ENCODE measurements around the gene KPNA6.

DNA sequence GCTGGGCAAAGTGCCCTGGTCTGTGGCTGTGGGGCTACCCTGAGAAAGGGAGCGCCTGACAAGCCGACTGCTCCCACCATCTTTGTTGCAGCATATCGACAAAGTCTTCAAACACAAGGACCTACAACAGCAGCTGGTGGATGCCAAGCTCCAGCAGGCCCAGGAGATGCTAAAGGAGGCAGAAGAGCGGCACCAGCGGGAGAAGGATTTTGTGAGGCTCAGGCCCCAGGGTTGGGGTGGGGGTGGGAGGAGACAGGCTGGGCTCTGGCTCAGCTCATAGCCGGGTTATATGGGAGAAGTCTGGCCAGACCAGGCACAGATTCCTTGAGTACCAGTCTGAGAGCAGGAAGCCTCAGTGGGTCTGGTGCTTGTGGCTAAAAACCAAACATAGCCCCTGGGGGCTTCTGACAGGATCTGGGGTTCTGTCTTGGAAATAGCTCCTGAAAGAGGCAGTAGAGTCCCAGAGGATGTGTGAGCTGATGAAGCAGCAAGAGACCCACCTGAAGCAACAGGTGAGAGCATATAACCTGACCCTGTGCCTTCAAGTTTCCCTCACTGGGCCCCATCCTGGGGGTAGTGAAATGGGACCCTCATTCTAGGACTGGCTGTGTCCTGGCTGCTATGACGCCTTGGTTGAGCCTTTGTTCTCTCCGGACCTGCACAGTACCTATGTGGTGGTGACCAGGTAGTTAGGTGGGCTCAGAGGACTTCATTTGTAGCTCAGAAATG lies 84.5 kb downstream of the KPNA6 start:
- TF ChIP-seq CTCF (IDR thresholded peaks at IDR 0.05) (no peak), POLR2A (IDR thresholded peaks at IDR 0.05) (no peak)

Data from uterus (tissue), 2 donors.